ENCODE data around the gene F7.

DNA sequence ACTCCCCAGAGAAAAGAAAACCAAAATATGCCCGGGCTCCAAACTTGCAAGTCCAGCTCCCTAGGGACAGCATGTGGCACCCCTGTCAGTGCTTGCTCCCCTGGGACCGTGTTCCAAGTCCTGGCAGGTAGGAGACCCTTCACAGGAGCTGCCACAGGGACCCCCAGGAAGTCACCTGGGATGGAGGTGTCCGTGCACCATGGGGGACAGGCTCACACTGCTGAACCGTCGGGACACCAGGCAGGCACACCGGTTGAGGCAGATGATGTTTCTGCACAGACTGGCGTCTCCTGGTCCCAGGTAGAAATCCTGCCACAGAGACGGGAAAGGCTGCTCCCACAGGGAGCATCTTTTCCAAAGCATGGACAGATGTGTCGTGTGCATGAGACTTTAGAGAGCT lies 41.2 kb downstream of the F7 start:
- no peak for TF ChIP-seq POLR2A (IDR thresholded peaks at IDR 0.05)
- TF ChIP-seq, protein P1, sequence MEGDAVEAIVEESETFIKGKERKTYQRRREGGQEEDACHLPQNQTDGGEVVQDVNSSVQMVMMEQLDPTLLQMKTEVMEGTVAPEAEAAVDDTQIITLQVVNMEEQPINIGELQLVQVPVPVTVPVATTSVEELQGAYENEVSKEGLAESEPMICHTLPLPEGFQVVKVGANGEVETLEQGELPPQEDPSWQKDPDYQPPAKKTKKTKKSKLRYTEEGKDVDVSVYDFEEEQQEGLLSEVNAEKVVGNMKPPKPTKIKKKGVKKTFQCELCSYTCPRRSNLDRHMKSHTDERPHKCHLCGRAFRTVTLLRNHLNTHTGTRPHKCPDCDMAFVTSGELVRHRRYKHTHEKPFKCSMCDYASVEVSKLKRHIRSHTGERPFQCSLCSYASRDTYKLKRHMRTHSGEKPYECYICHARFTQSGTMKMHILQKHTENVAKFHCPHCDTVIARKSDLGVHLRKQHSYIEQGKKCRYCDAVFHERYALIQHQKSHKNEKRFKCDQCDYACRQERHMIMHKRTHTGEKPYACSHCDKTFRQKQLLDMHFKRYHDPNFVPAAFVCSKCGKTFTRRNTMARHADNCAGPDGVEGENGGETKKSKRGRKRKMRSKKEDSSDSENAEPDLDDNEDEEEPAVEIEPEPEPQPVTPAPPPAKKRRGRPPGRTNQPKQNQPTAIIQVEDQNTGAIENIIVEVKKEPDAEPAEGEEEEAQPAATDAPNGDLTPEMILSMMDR (IDR thresholded peaks at IDR 0.05): no peak
- TF ChIP-seq POLR2AphosphoS5 (IDR thresholded peaks at IDR 0.05): no peak
